T-cell (primary cell): ENCODE results near the gene GAPT. TPM values are rescaled to one million over a fixed set of nuclear protein-coding genes. Genes with fewer than 3 reads are reported as not detected.

Source experiments
- ATAC-seq, 4 experiments: fragments of 200-7000 bp in 3 of 4; fragments of 150-1000 bp in 1 of 4; cut with Tn5 transposase; replicated peaks in 1 of 4; 1 replicate in 3 of 4; 2 replicates in 1 of 4; pipeline ENCODE4 v1.10.0; 2021; ENCODE audit warnings: moderate library complexity in 3 of 4, mild to moderate bottlenecking in 2 of 4, moderate number of reproducible peaks in 1 of 4
- CTCF ChIA-PET, 2 donors: fragments of 300-600 bp; sonication (Branson Sonifier 250); formaldehyde crosslinking; loops; one replicate each; lab custom pipeline; 2022; ENCODE audit warnings: antibody characterized with exemption in 2 of 2; lab: Charles Lee
- POLR2A ChIA-PET, 2 donors: fragments of 300-600 bp; sonication (Branson Sonifier 250); formaldehyde crosslinking; loops; one replicate each; lab custom pipeline; 2022; ENCODE audit warnings: antibody characterized with exemption in 2 of 2; lab: Charles Lee
- DNase-seq, 35 experiments: peaks; one replicate each; pipeline versions ENCODE4 v3.0.0 to v3.0.0-alpha.2; 2013 to 2023
- H3K27ac ChIP-seq: one replicate; pipeline ENCODE4 v1.5.1; 2013; ENCODE audit warnings: low read length
- H3K27me3 ChIP-seq, 2 experiments: replicated peaks in 1 of 2; 1 replicate in 1 of 2; 2 replicates in 1 of 2; pipeline versions ENCODE4 v1.6.1 to v1.7.0; 2013; ENCODE audit warnings: low read length in 1 of 2, mixed read lengths in 1 of 2; ENCODE audit not compliant: control insufficient read depth in 2 of 2, insufficient read depth in 2 of 2; ENCODE audit errors: extremely low read depth in 1 of 2
- H3K36me3 ChIP-seq, 2 donors: 1 replicate in 1 of 2; 2 replicates in 1 of 2; pipeline versions ENCODE4 v1.6.1 to v1.7.0; 2013; ENCODE audit warnings: low read length in 1 of 2; ENCODE audit not compliant: control insufficient read depth in 2 of 2, insufficient read depth in 1 of 2; ENCODE audit errors: extremely low read depth in 1 of 2
- H3K4me1 ChIP-seq, 2 experiments: 1 replicate in 1 of 2; 2 replicates in 1 of 2; pipeline versions ENCODE4 v1.6.1 to v1.7.0; 2013; ENCODE audit warnings: low read length in 2 of 2, mixed read lengths in 1 of 2; ENCODE audit not compliant: insufficient read depth in 2 of 2, control insufficient read depth in 1 of 2; ENCODE audit errors: extremely low read depth in 1 of 2
- H3K4me3 ChIP-seq, 2 donors: 1 replicate in 1 of 2; 2 replicates in 1 of 2; pipeline versions ENCODE4 v1.5.1 to v1.7.0; 2013; ENCODE audit warnings: mild to moderate bottlenecking in 2 of 2, low read length in 1 of 2, moderate library complexity in 1 of 2; ENCODE audit not compliant: control insufficient read depth in 1 of 2; ENCODE audit errors: extremely low read depth in 1 of 2
- H3K9me3 ChIP-seq: 2 replicates; pipeline ENCODE4 v1.7.0; 2013
- H3K27ac Mint-ChIP-seq, 2 donors: one replicate each; pipeline ENCODE4 v1.8.0; 2020 to 2021; ENCODE audit warnings: mild to moderate bottlenecking in 2 of 2, mixed read lengths in 2 of 2
- H3K27me3 Mint-ChIP-seq, 2 donors: one replicate each; pipeline ENCODE4 v1.8.0; 2021 to 2022; ENCODE audit warnings: mixed read lengths in 2 of 2
- H3K36me3 Mint-ChIP-seq: one replicate; pipeline ENCODE4 v1.8.0; 2021; ENCODE audit warnings: mixed read lengths
- H3K4me1 Mint-ChIP-seq, 3 donors: one replicate each; pipeline ENCODE4 v1.8.0; 2020 to 2022; ENCODE audit warnings: mixed read lengths in 3 of 3, mild to moderate bottlenecking in 1 of 3
- H3K4me3 Mint-ChIP-seq, 3 donors: one replicate each; pipeline ENCODE4 v1.8.0; 2020 to 2022; ENCODE audit warnings: mild to moderate bottlenecking in 3 of 3, mixed read lengths in 3 of 3, moderate library complexity in 3 of 3
- H3K9me3 Mint-ChIP-seq, 3 donors: one replicate each; pipeline ENCODE4 v1.8.0; 2020 to 2022; ENCODE audit warnings: mixed read lengths in 3 of 3
- WGBS: methylation state at CpG from one replicate; pipeline ENCODE4 v1.1.5; 2013; ENCODE audit warnings: missing lambda C conversion rate; ENCODE audit not compliant: insufficient coverage; 5-methylcytosine and 5-hydroxymethylcytosine counted together
- total RNA-seq, 35 experiments: library from RNA in 6 of 35; stranded (reverse) in 6 of 35; fragments of 120-200 nt in 1 of 35; gene quantifications; one replicate each; pipeline versions ENCODE4 v1.2.1 to v1.2.4 and lab custom pipeline; 2013 to 2026

The GAPT gene
- total RNA-seq, 5 donors from 2014 or later (not counting 1 experiment from before 2014, with no cell fraction given), result 0.38 to 2.2 (median 0.85) TPM

- Histone ChIP-seq H3K27me3 (peaks cover 0 to 4% of the 10 kb centered on the region in 2 experiments), H3K9me3 (no peaks in the 10 kb centered on the region), H3K4me1 (no peaks in the 10 kb centered on the region), H3K27ac (no peak overlapping the region), H3K4me3 (no peak overlapping the region), H3K36me3 (no peaks in the 10 kb centered on the region)
- Mint-ChIP-seq H3K4me1 (no peaks in the 10 kb centered on the region), H3K27me3 (peaks cover 0 to 2% of the 10 kb centered on the region in 2 donors), H3K4me3 (no peak overlapping the region), H3K36me3 (no peaks in the 10 kb centered on the region), H3K9me3 (peaks cover 0 to 7% (median 0%) of the 10 kb centered on the region in 3 donors), H3K27ac (no peak overlapping the region)
- CTCF ChIA-PET, result interaction anchor here in 1 of 2 donors (0.7 kb wide), 1 partner anchor 1333 kb away, joined by 3 read pairs; no protein-coding TSS in a partner anchor
- ATAC-seq (no peak), DNase-seq (no peak)
- 20% methylated on average over 1 of the region's 2 CpGs for WGBS
- POLR2A ChIA-PET, result no interaction called here
These were observed 21.3 kb upstream of the GAPT start for GRCh38 chr5:58469896-58470295.

DNA sequence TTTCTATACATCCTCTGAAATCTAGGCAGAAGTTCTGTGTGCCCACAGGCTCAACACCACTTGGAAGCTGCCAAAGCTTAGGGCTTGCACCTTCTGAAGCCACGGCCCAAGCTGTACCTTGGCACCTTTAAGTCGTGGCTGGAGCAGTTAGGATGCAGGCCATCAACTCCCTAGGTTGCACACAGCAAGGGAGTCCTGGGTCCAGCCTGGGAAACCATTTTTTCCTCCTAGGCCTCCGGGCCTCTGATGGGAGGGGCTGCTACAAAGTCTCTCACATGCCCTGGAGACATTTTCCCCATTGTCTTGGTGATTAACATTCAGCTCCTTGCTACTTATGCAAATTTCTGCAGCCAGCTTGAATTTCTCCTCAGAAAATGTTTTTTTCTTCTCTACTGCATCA is 15.8 kb upstream of the GAPT start:
- DNase-seq (no peak), ATAC-seq (no peak)
- H3K4me3 ChIP-seq, result no peak overlapping the region
- peaks cover 0 to 4% of the 10 kb centered on the region in 2 experiments for H3K27me3 ChIP-seq
- no peak overlapping the region for H3K27ac Mint-ChIP-seq
- POLR2A ChIA-PET, result no interaction called here
- CTCF ChIA-PET, result no interaction called here
- H3K27ac ChIP-seq, result no peak overlapping the region
- peaks cover 0 to 14% (median 5%) of the 10 kb centered on the region in 3 donors for H3K9me3 Mint-ChIP-seq
- H3K9me3 ChIP-seq, result no peaks in the 10 kb centered on the region
- WGBS, result 47% methylated on average over 2 of the region's 3 CpGs
- H3K4me1 ChIP-seq, result no peaks in the 10 kb centered on the region
- H3K36me3 ChIP-seq, result no peaks in the 10 kb centered on the region
- no peaks in the 10 kb centered on the region for H3K36me3 Mint-ChIP-seq
- no peaks in the 10 kb centered on the region for H3K4me1 Mint-ChIP-seq
- peaks cover 0 to 6% of the 10 kb centered on the region in 2 donors for H3K27me3 Mint-ChIP-seq
- H3K4me3 Mint-ChIP-seq, result no peak overlapping the region

DNA sequence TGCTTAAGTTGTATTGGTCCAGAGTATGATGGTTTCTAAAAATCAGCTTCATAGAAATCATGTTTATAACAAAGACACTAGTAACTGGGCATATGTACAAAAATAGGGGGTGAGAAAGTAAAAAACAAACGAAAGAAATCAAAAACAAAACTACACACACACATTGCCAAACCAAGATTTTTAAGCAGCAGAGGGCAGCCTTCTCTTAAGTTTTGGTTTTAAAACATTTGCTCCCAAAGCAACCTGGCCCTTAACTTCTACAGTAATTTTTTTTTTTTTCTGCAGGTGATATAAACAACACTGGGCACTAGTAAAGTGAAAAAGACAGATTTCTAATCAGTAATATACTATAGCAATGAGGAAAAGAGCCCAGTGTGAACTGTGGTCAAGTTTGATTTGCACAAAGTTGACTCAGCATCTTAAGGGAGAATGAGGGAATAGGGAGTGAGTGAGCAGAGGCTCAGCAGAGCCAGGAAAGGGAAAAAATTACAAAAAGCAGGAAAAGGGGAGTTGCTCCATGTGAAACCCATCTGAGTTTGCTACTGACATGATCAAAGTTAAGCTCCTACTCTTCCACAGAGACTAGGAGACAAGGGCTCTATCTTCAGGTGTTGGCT is 13.4 kb upstream of the GAPT start:
- Mint-ChIP-seq H3K36me3 (no peaks in the 10 kb centered on the region), H3K27ac (no peak overlapping the region), H3K27me3 (peaks cover 0 to 6% of the 10 kb centered on the region in 2 donors), H3K9me3 (peaks cover 0 to 14% (median 5%) of the 10 kb centered on the region in 3 donors), H3K4me1 (no peaks in the 10 kb centered on the region), H3K4me3 (no peak overlapping the region)
- ATAC-seq (no peak), DNase-seq (no peak)
- ChIA-PET CTCF (interaction anchor here (0.6 to 0.8 kb wide), 2 partner anchors 13 to 1793 kb away, joined by 5 read pairs; no protein-coding TSS in a partner anchor), POLR2A (no interaction called here)
- Histone ChIP-seq H3K4me1 (no peaks in the 10 kb centered on the region), H3K36me3 (no peaks in the 10 kb centered on the region), H3K4me3 (no peak overlapping the region), H3K27ac (no peak overlapping the region), H3K27me3 (peaks cover 0 to 2% of the 10 kb centered on the region in 2 experiments), H3K9me3 (no peaks in the 10 kb centered on the region)
- no CpG with 5 or more reads among the region's 1 CpG for WGBS

DNA sequence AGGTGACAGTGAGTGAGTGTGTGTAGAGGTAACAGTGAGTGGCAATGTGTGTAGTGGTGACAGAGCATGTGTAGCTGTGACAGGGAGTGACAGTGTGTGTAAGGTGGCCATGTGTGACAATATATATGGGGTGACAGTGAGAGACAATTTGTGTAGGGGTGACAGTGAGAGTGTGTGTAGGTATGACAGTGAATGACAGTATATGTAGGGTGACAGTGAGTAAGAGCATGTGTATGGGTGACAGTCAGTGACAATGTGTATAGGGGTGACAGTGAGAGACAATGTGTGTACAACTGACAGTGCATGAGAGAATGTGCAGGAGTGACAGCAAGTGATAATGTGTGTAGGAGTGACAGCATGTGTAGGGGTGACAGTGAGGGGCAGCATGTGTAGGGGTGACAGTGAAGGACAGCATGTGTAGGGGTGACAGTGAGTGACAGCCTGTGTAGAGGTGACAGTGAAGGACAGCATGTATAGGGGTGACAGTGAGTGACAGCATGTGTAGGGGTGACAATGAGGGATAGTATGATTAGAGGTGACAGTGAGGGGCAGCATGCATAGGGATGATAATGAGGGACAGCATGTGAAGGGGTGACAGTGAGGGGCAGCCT is 10.1 kb upstream of the GAPT start:
- Histone ChIP-seq H3K36me3 (no peaks in the 10 kb centered on the region), H3K4me3 (no peak overlapping the region), H3K27me3 (no peaks in the 10 kb centered on the region), H3K4me1 (no peaks in the 10 kb centered on the region), H3K27ac (no peak overlapping the region), H3K9me3 (no peaks in the 10 kb centered on the region)
- Mint-ChIP-seq H3K9me3 (no peaks in the 10 kb centered on the region), H3K36me3 (no peaks in the 10 kb centered on the region), H3K4me3 (no peak overlapping the region), H3K27ac (no peak overlapping the region), H3K27me3 (peaks cover 0 to 4% of the 10 kb centered on the region in 2 donors), H3K4me1 (no peaks in the 10 kb centered on the region)
- DNase-seq, result no peak
- no peak for ATAC-seq
- ChIA-PET CTCF (no interaction called here), POLR2A (no interaction called here)

- no peaks in the 10 kb centered on the region for H3K36me3 ChIP-seq
- WGBS, result 79% methylated on average over 6 of the region's 6 CpGs
- H3K27me3 ChIP-seq, result no peaks in the 10 kb centered on the region
- no peak overlapping the region for H3K27ac ChIP-seq
- H3K4me1 ChIP-seq, result no peaks in the 10 kb centered on the region
- H3K9me3 ChIP-seq, result no peaks in the 10 kb centered on the region
- Mint-ChIP-seq H3K27ac (no peak overlapping the region), H3K4me1 (no peaks in the 10 kb centered on the region), H3K36me3 (no peaks in the 10 kb centered on the region), H3K4me3 (no peak overlapping the region), H3K9me3 (no peaks in the 10 kb centered on the region), H3K27me3 (peaks cover 0 to 4% of the 10 kb centered on the region in 2 donors)
- ChIA-PET CTCF (no interaction called here), POLR2A (no interaction called here)
- no peak overlapping the region for H3K4me3 ChIP-seq
- DNase-seq, result no peak
- no peak for ATAC-seq
These were observed 9.4 kb upstream of the GAPT start for GRCh38 chr5:58481828-58482227.

GRCh38 chr5:58482536-58482935 is 8.7 kb upstream of the GAPT start:
- Mint-ChIP-seq H3K27me3 (peaks cover 0 to 4% of the 10 kb centered on the region in 2 donors), H3K4me3 (no peak overlapping the region), H3K36me3 (no peaks in the 10 kb centered on the region), H3K9me3 (no peaks in the 10 kb centered on the region), H3K4me1 (no peaks in the 10 kb centered on the region), H3K27ac (no peak overlapping the region)
- DNase-seq, result no peak
- no peak for ATAC-seq
- no peak overlapping the region for H3K27ac ChIP-seq
- no peaks in the 10 kb centered on the region for H3K4me1 ChIP-seq
- CTCF ChIA-PET, result no interaction called here
- 100% methylated on average over 1 of the region's 1 CpG for WGBS
- no peaks in the 10 kb centered on the region for H3K36me3 ChIP-seq
- no peaks in the 10 kb centered on the region for H3K9me3 ChIP-seq
- POLR2A ChIA-PET, result no interaction called here
- no peaks in the 10 kb centered on the region for H3K27me3 ChIP-seq
- no peak overlapping the region for H3K4me3 ChIP-seq
